GM21723 (cell line): ENCODE measurements around the gene CELF1.

Source experiments
- ATAC-seq: cut with Tn5 transposase; IDR thresholded peaks from one replicate; pipeline ENCODE4 v1.9.1; 2021; ENCODE audit warnings: mild to moderate bottlenecking, moderate library complexity; ENCODE audit not compliant: unreplicated experiment

Gene CELF1

DNA sequence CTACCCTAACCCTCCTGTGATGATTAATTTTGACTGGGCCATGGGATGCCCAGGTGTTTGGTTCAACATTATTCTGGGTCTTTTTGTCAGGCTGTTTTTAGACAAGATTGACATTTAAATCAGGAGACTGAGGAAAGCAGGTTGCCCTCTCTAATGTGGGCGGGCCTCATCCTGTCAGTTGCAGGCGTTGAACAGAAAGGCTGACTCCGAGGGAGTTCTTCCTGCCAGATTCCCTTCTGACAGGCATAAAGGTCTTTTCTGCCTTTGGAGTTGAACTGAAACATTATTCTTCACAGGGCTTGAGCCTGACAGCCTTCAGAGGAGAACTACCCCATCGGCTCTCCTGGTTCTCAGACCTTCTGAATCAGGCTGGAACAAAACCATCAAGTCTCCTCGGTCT, 122.4 kb downstream of the CELF1 start:
- no peak for ATAC-seq

- peak; percentile 90 for ATAC-seq
Observed at GRCh38 chr11:47426062-47426956, 126.6 kb downstream of the CELF1 start, which contains the start of gene PSMC3. PSMC3 (minus strand) TSS chr11:47426439; CDS start chr11:47426279, 160 bp downstream.

DNA sequence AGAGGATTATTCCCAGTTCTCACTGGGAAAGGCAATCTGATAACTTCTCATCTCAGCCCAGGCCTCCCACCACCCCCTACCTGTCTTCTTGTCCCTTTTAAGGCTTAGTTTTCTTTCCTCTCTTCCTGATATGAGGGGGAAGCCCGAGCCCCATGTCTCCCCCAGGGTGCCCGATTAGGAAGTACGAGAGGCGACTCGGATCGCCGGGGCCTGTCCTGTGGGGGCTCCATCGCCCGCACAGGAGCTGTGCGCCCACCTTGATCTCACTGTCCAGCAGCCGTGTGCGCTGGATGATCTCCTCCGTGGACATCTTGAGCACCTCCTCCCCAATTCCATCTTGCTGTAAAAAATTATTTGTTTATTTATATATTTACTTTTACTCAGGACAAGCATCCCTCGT, 127.3 kb downstream of the CELF1 start:
- no peak for ATAC-seq

DNA sequence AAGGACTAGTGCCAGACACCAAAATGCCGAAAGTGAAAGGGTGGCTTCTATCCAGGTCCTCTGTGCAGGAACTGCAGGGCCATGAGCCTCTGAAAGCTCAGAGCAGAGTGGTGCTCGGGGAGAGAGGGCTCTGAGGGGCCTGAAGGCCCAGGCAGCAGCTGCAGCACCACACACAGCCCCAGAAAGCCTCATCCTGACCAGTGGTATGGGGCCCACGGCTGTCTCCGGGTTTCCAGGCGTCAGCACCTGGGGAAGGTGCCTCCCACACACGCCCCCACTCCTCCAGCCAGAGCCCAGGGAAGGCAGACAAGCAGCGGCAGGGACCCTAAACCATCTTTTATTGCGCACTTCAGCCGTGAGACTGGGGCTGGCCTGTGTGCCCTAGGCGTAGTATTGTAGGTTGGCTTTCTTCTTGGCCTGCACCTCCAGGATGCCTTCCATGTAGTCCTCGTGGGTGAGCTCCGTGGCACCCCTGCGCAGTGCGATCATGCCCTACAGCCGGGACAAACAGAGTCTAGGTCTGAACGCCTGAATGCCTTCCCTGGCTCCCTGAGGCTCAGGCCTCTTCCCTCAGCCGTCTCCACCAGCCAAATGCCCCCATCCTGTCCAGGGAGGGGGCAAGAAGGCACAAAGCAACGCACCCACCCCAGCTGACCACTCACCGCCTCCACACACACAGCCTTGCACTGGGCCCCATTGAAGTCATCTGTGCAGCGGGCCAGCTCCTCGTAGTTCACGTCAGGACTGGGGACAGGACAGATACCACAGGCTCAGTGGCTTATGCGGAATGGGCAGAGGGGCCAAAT, 134.3 kb downstream of the CELF1 start:
- no peak for ATAC-seq

DNA sequence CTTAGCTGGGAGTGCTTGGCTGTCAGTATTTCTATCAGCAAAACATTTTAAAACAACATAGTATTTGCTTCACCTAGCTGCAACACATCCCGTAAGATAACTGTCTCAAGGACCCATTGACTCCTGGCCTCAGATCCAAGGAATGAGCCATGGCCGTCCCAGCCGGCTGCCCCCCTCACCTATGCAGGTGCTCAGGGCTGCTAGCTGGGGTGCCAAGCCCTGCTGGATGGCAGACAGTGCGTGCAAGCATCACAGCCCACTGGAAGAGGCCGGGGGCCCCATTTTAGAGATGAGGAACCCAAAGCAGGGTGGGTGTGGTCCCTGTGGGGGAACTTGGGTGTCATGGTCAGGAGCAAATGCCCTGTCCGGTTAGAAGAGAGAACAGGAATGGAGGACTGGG, 135.2 kb downstream of the CELF1 start:
- no peak for ATAC-seq

DNA sequence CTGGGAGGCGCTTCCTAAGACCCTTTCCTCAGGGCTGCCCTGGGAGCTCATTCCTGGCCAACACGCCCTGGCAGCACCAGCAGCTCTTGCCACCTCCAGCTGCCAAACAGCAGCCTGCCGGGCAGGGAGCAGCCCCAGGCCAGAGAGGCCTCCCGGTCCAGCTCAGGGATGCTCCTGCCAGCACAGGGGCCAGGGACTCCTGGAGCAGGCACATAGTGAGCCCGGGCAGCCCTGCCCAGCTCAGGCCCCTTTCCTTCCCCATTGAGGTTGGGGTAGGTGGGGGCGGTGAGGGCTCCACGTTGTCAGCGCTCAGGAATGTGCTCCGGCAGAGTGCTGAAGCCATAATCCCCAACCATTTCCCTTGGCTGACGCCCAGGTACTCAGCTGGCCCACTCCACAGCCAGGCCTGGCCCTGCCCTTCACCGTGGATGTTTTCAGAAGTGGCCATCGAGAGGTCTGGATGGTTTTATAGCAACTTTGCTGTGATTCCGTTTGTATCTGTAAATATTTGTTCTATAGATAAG, 136.9 kb downstream of the CELF1 start:
- no peak for ATAC-seq
